Measurements from ENCODE around the gene NADSYN1. TPM values are rescaled to one million over a fixed set of nuclear protein-coding genes. Genes with fewer than 3 reads are reported as not detected.

The NADSYN1 gene
- total and polyA plus RNA-seq, 2 of the 13 experiments (the other 11 are each of a cell fraction or from before 2014, with no cell fraction given): 35.7 to 51.5 TPM

DNA sequence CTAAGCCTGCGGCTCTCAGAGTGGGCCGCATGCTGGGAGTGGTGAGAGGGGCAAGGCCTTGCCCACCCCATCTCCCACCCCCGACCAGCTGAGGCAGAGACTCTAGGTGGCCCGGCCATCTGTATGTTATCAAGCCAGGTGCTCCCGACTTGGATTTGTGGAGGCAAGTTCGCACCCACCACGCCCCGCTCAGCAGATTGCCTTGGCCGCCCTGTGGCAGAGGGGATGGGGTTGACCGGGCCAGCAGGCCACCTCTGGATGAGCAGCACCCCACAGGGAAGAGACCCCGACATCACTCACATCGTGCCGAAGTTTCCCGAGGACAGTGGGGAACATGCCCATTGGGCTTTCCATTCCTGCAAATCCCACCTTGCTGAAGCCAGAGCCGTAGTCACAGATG lies 45.6 kb upstream of the NADSYN1 start:
- intact Hi-C loops (cut with micrococcal nuclease; ENCODE audit: unreplicated experiment): no loop called here
- FAIRE-seq (no peak), ATAC-seq (no peak), DNase-seq (ENCODE audit: low spot score) (no peak)
- CTCF ChIA-PET (ENCODE audit: low intra/inter-chr PET ratio, low total read pairs): no interaction called here
- WGBS (ENCODE audit: low lambda C conversion rate): 81% methylated on average over 6 of the region's 15 CpGs
- in situ Hi-C loops (cut with HindIII; ENCODE audit: extremely low pct_ligation_motif_present, low pct_unique_long_range_greater_than_20kb): loop anchor here (25.0 kb wide), 1 partner anchor 945 kb away; no protein-coding TSS in a partner anchor
- no peak overlapping the region for H3K4me3 ChIP-seq (replicated peaks in 1 of 3; ENCODE audit: insufficient read depth in 1 of 3, low read depth in 2 of 3, low read length in 3 of 3)
- no peak overlapping the region for H3K4me2 ChIP-seq (ENCODE audit: low read depth, low read length)
- no peaks in the 10 kb centered on the region for H3K36me3 ChIP-seq (replicated peaks in 1 of 2; ENCODE audit: control insufficient read depth in 1 of 2, insufficient read depth in 2 of 2, low read length in 2 of 2)
- H4K20me1 ChIP-seq (ENCODE audit: insufficient read depth, low read length): no peaks in the 10 kb centered on the region
- no TSS peak for BruUV-seq (replicated peaks)
- H3K9me3 ChIP-seq (ENCODE audit: low read length): no peaks in the 10 kb centered on the region
- no peak overlapping the region for H3K27ac ChIP-seq (ENCODE audit: extremely low read length, insufficient read depth, low read length)
- H3K4me1 ChIP-seq (ENCODE audit: insufficient read depth, low read length): no peaks in the 10 kb centered on the region
- TF ChIP-seq TCF7L2 (IDR thresholded peaks at IDR 0.05; ENCODE audit: low read depth, low read length) (no peak), ZC3H13 (CRISPR knock-in tag; IDR thresholded peaks at IDR 0.05) (no peak), ZNF766 (CRISPR knock-in tag; IDR thresholded peaks at IDR 0.05; ENCODE audit: borderline replicate concordance) (no peak), TAF1 (CRISPR knock-in tag; IDR thresholded peaks at IDR 0.05) (no peak), ARNT2 (CRISPR knock-in tag; IDR thresholded peaks at IDR 0.05; ENCODE audit: low read depth) (no peak), ZNF670 (CRISPR knock-in tag; IDR thresholded peaks at IDR 0.05; ENCODE audit: borderline replicate concordance) (no peak), NPAS2 (CRISPR knock-in tag; IDR thresholded peaks at IDR 0.05; ENCODE audit: borderline replicate concordance) (no peak)
- TF ChIP-seq, protein P1, sequence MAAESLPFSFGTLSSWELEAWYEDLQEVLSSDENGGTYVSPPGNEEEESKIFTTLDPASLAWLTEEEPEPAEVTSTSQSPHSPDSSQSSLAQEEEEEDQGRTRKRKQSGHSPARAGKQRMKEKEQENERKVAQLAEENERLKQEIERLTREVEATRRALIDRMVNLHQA (CRISPR knock-in tag; IDR thresholded peaks at IDR 0.05): no peak
- TF ChIP-seq, protein P2, sequence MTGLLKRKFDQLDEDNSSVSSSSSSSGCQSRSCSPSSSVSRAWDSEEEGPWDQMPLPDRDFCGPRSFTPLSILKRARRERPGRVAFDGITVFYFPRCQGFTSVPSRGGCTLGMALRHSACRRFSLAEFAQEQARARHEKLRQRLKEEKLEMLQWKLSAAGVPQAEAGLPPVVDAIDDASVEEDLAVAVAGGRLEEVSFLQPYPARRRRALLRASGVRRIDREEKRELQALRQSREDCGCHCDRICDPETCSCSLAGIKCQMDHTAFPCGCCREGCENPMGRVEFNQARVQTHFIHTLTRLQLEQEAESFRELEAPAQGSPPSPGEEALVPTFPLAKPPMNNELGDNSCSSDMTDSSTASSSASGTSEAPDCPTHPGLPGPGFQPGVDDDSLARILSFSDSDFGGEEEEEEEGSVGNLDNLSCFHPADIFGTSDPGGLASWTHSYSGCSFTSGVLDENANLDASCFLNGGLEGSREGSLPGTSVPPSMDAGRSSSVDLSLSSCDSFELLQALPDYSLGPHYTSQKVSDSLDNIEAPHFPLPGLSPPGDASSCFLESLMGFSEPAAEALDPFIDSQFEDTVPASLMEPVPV (CRISPR knock-in tag; IDR thresholded peaks at IDR 0.05): no peak
- peaks cover 1 to 33% of the 10 kb centered on the region in 2 experiments for H3K27me3 ChIP-seq (ENCODE audit: control insufficient read depth in 1 of 2, insufficient read depth in 2 of 2, low read length in 2 of 2)
- no peak overlapping the region for H2AFZ ChIP-seq (ENCODE audit: low read length)
- no peaks in the 10 kb centered on the region for H3K79me2 ChIP-seq (ENCODE audit: insufficient read depth, low read length)
- no peak overlapping the region for H3K9ac ChIP-seq (ENCODE audit: insufficient read depth, low read depth, low read length)
- POLR2A ChIA-PET: no interaction called here
